ENCODE data around the gene INSC. TPM values are rescaled to one million over a fixed set of nuclear protein-coding genes. Genes with fewer than 3 reads are reported as not detected.

The INSC gene
- total and polyA plus RNA-seq, 10 donors, result 0.04 to 1.8 (median 0.29) TPM; not detected in 2

DNA sequence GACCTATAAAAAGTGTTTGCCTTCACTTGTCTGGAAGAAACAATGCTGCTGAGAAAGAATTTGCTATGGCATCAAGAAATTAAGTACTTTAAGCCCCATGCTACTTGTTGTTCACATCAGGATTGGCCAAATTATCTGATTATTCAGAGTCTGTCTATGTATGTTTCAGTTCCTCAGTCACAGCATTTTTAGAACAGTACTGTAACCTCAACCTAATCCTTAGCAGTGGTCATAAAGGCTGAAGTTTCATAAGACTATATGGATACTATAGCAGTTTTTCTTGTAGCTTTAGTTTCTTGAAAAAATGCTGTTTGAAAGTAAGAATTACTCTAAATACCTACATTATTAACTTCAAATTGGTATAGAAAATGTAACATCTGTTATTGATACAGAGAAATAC, 153.9 kb downstream of the INSC start:
- H3K4me1 ChIP-seq, result no peaks in the 10 kb centered on the region
- TF ChIP-seq POLR2AphosphoS5 (IDR thresholded peaks at IDR 0.05) (no peak), POLR2A (IDR thresholded peaks at IDR 0.05) (no peak)
- TF ChIP-seq, protein P1, sequence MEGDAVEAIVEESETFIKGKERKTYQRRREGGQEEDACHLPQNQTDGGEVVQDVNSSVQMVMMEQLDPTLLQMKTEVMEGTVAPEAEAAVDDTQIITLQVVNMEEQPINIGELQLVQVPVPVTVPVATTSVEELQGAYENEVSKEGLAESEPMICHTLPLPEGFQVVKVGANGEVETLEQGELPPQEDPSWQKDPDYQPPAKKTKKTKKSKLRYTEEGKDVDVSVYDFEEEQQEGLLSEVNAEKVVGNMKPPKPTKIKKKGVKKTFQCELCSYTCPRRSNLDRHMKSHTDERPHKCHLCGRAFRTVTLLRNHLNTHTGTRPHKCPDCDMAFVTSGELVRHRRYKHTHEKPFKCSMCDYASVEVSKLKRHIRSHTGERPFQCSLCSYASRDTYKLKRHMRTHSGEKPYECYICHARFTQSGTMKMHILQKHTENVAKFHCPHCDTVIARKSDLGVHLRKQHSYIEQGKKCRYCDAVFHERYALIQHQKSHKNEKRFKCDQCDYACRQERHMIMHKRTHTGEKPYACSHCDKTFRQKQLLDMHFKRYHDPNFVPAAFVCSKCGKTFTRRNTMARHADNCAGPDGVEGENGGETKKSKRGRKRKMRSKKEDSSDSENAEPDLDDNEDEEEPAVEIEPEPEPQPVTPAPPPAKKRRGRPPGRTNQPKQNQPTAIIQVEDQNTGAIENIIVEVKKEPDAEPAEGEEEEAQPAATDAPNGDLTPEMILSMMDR (IDR thresholded peaks at IDR 0.05 in 8 of 11, conservative IDR thresholded peaks at IDR 0.05 in 3 of 11), result no peak
- DNase-seq, result no peak
- H3K27me3 ChIP-seq (replicated peaks in 1 of 7), result no peaks in the 10 kb centered on the region
- no peak overlapping the region for H3K27ac ChIP-seq
- no peak overlapping the region for H3K4me3 ChIP-seq
- intact Hi-C loops (cut with DNase I; ENCODE audit: low total_unique reads), result no loop called here
- H3K36me3 ChIP-seq, result no peaks in the 10 kb centered on the region
- H3K9me3 ChIP-seq, result peaks cover 0 to 36% (median 23%) of the 10 kb centered on the region in 8 donors

DNA sequence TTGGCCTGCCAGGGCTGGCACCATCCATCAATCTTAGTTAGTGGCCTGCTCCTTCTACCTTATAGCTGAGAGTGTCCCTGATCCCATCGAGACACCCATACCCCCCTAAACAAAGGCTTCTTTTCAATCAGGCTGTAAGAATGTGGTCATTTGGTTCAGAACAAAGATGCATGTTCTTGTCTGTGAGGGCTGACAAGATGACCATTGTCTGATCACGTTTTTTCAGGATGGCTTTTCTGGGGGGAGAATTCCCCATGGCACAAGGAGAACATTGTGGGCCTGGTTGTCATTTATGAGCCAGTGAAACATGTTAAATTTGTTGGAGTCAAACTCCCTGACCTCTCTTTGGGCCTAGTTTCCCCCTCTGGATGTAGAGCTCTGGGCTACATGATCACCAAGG, 160.4 kb downstream of the INSC start:
- Histone ChIP-seq H3K27me3 (replicated peaks in 1 of 7) (no peaks in the 10 kb centered on the region), H3K27ac (no peak overlapping the region), H3K4me1 (no peaks in the 10 kb centered on the region), H3K9me3 (peaks cover 0 to under 1% (median 0%) of the 10 kb centered on the region in 8 donors), H3K36me3 (no peaks in the 10 kb centered on the region), H3K4me3 (no peak overlapping the region)
- DNase-seq, result no peak
- WGBS, 5 donors, result 54 to 76% (median 62%) methylated on average over 2 of the region's 2 CpGs
- intact Hi-C loops (cut with DNase I; ENCODE audit: low total_unique reads), result no loop called here
- TF ChIP-seq, protein P1 (IDR thresholded peaks at IDR 0.05 in 8 of 11, conservative IDR thresholded peaks at IDR 0.05 in 3 of 11), result no peak
- TF ChIP-seq POLR2A (IDR thresholded peaks at IDR 0.05) (no peak), POLR2AphosphoS5 (IDR thresholded peaks at IDR 0.05) (no peak)

DNA sequence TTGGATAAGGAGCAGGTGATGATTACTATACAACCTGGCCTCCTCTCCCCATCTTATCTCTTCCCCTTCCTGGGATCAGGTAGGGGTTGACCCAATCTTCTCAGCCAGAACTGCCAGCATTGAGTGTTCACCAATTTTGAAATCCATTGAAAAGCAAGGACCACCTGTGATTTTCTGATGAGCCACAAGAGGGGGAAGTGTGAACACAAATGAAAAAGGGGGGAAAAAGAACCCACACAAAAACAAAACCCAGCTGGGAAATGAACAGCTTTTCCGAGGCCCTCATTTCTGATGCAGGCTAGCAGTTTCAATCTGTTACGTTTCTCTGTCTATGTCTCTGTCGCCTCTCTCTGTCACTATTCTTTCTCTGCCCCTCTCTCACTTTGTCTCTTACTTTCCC, 161.9 kb downstream of the INSC start:
- Histone ChIP-seq H3K27me3 (replicated peaks in 1 of 7) (no peaks in the 10 kb centered on the region), H3K36me3 (no peaks in the 10 kb centered on the region), H3K4me1 (no peaks in the 10 kb centered on the region), H3K27ac (no peak overlapping the region), H3K9me3 (no peaks in the 10 kb centered on the region), H3K4me3 (no peak overlapping the region)
- TF ChIP-seq POLR2A (IDR thresholded peaks at IDR 0.05), result no peak
- TF ChIP-seq POLR2AphosphoS5 (IDR thresholded peaks at IDR 0.05), result no peak
- TF ChIP-seq, protein P1 (IDR thresholded peaks at IDR 0.05 in 8 of 11, conservative IDR thresholded peaks at IDR 0.05 in 3 of 11), result no peak
- intact Hi-C loops (cut with DNase I; ENCODE audit: low total_unique reads), result no loop called here
- WGBS, 5 donors, result 33 to 46% (median 41%) methylated on average over 3 of the region's 3 CpGs
- no peak for DNase-seq

DNA sequence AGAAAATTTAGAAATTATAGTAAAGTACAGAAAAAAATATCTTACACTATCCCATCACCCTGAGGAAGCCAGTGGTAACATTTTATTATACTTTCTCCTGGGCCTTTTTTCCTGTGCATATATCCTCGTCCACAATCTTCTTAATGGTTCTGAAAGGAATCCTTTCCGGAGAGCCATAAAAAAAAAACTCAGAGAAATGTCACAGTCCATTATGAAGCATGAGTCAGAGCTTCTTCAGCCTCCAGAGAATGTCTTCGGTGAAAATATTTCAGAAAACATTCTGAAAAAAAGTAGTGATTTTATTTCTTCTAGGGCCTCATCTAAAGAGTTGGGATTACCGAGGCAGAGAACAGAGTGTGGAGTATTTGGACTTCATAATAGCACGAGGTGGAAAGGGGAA, 163.4 kb downstream of the INSC start:
- H3K27ac ChIP-seq, result no peak overlapping the region
- no peak overlapping the region for H3K4me3 ChIP-seq
- no peaks in the 10 kb centered on the region for H3K9me3 ChIP-seq
- DNase-seq, result no peak
- intact Hi-C loops (cut with DNase I; ENCODE audit: low total_unique reads), result no loop called here
- peaks cover 0 to 3% (median 0%) of the 10 kb centered on the region in 7 donors for H3K27me3 ChIP-seq (replicated peaks in 1 of 7)
- H3K4me1 ChIP-seq, result no peaks in the 10 kb centered on the region
- no peaks in the 10 kb centered on the region for H3K36me3 ChIP-seq
- 66 to 82% (median 74%) methylated on average over 5 of the region's 5 CpGs for WGBS, 5 donors
- TF ChIP-seq POLR2A (IDR thresholded peaks at IDR 0.05) (no peak), POLR2AphosphoS5 (IDR thresholded peaks at IDR 0.05) (no peak)
- TF ChIP-seq, protein P1 (IDR thresholded peaks at IDR 0.05 in 8 of 11, conservative IDR thresholded peaks at IDR 0.05 in 3 of 11), result no peak

Measured in spleen (tissue), 11 donors.